Inflammatory macrophage (primary cell): ENCODE results near the gene OTUD3.
"Not testable (repeated sequence)": the region's sequence is repeated elsewhere in the genome, so short reads cannot be mapped to it uniquely, and the experiment has no call there.

Experiments used
- DNase-seq, 2 donors: peaks; one replicate each; pipeline ENCODE4 v3.0.0-alpha.2; 2020 to 2022

The OTUD3 gene

GRCh38 chr1:19920132-19920710 lies 38.0 kb downstream of the OTUD3 start:
- DNase-seq, result no peak

DNA sequence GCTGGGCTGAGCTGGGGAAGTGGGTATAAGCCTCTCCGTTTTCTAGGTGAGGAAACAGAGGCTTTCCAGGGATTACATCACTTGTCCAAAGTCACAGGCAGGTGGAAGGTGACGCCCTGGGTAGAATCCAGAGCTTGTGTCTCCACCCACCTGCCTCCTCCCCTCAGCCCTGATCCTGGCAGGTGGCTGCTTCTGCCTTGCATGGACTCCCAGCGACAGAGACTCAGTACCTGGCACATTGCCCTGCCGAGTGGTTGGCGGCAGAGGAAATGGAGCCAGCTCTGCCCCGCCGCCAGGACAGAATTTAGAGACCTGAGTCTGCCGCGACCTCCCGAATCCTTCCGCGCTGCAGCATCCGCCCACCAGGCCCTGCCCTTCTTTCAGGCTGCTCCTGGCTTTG lies 39.1 kb downstream of the OTUD3 start:
- no peak for DNase-seq

DNA sequence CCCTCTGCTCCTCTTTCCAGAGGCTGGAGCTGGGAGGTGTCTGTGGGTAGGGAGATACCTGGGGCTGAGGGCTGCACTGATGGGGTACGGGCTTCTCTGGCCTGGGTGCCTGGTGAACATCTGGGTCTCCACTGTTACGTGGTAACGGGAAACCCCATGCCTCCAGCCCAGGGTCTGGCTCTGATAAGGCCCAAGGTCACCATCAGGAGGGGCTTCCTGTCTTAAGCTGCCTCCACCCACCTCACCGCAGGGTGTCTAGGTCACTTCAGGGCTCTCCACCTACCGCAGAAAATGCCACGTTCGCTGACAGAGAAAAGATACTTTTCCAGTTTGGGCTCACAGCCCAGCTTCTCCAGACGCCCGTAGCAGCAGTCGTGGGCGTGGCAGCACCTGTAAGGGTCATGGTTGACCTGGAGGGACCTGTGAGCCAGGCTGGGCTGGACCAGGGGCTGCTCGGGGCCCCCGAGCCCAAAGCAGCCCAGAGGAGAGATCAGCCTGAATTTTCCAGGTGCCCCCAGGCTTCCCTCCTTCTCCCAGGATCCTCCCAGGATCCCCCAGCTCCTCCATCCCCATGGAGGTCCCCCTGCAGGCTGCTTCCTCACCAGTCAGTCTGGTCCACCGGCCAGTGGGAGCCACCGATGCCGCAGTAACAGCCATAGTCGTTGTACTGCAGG lies 40.0 kb downstream of the OTUD3 start:
- DNase-seq, result no peak

- DNase-seq, result no peak
These were observed 41.1 kb downstream of the OTUD3 start, which contains the start of gene PLA2G2E for GRCh38 chr1:19923137-19923952. Gene PLA2G2E, minus strand, starts transcription at chr1:19923617. Its CDS starts 58 bp downstream, at chr1:19923559.

GRCh38 chr1:19923953-19924346 lies 41.8 kb downstream of the OTUD3 start:
- DNase-seq, result no peak

GRCh38 chr1:19925342-19926070 lies 43.3 kb downstream of the OTUD3 start:
- no peak for DNase-seq

- DNase-seq, result no peak
These were observed 44.3 kb downstream of the OTUD3 start for GRCh38 chr1:19926296-19927129.

DNA sequence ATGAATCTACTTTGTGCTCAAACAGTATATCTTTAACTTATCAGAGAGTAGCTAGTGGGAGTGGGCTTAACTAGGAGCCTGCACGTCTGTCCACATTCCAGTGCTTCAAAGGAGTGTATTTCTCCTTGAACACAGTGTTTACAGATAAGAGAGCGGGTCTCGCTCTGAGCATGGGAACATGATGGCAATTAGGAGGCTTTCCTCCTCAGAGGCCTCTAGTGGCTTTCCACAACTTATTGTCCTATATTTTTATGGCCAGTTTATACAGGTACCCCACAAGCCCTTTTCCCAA lies 44.9 kb downstream of the OTUD3 start:
- DNase-seq, result not testable (repeated sequence)

DNA sequence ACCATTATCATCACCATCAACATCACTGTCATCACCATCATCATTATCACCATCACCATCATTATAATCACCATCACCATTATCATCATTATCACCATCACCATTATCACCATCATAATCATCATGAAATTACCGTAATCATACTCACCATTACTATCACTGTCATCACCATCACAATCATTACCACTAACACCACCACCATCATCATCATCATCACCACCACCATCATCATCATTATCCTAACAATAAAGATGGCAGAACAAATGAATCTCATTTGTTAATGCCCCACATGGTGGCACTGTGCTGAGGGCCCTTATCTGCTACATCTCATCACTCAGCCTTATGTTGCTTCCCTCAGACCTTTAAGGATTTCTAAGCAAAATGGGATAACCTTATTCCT lies 50.7 kb downstream of the OTUD3 start:
- DNase-seq, result no peak

DNA sequence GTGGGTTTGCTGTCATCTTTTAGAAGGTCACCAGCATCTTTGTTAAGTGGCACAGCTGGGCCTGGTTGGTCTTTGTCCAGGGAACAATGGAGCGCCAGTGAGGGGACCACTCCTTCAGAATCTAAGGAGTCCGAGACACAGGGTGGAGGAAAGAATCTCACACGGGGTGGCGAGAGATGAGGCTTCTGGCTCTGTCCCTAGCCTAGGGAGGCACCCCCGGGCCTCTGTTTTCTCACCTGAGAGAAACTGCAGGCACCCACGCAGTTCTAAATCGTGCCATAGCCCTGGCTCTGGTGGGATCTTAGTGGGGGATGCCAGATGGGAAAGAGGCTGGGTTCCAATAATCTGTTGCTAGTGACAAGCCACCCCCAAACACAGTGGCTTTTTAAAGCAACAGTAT lies 52.1 kb downstream of the OTUD3 start:
- no peak for DNase-seq

- DNase-seq, result no peak
These were observed 54.0 kb downstream of the OTUD3 start for GRCh38 chr1:19936061-19936750.

DNA sequence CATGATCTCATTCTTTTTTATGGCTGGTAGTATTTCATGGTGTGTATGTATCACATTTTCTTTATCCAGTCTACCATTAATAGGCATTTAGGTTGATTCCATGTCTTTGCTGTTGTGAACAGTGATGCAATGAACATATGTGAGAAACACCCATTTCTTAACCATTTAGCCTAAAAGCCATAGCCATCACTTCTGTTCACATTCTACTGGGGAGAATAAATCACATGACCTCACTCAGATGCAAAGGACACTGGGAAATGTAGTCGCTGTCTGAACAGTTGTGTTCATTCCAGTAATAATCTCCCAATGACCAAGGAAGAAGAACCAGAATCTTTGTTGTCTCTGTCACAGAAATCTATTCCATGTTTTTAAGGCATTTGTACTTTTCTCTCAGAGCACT lies 56.3 kb downstream of the OTUD3 start:
- DNase-seq, result no peak

DNA sequence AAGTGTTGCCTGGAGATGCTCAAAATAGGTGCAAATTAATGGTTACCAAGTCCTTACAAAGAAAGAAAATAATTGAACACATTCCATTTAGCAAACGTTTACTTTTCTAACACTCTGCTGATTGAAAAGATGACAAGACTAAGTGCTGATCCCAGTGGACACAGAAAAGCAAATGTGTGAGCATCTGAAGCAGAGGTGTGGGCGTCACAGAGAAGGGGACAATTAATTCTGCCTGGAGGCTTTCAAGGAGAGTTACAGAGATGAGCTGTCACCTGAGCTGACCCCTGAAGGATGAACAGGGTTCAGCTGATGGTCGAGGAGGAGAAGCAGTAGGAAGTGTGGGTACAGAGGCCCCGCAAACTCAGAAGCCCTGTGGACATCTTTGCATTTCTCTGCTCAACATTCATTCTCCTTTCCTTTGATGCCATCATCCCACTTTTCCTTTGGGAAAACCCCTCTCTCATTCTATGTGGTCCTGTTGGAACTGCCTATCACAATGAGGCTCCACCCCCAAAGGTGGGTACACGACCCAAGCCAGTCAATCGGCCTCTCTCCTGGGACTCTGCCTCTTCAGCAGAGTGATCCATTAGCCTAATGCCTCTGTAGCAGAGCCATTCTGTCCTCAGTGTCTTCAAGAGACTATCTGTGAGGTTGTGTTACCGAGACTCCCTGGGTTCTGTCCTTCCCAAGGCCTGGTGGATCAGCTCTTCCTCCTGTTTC lies 58.5 kb downstream of the OTUD3 start:
- no peak for DNase-seq

DNA sequence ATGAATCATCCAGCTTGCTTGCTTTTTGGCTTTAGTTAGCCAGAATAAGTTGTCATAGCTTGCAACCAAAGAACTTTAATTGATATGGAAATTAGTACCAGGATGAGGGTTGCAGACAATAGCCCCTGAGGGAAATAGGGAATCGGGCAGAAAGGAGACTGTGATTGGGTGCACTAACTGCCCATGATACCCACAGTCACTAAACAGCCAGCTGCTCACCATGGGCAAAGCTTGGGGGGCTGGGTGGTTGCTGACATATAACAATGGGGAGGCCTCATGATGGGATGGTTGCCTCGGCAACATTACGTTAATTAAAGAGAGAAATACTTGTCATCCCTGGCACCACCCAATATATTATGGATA lies 59.0 kb downstream of the OTUD3 start:
- no peak for DNase-seq

GRCh38 chr1:19942088-19942487 lies 59.9 kb downstream of the OTUD3 start:
- DNase-seq, result no peak

DNA sequence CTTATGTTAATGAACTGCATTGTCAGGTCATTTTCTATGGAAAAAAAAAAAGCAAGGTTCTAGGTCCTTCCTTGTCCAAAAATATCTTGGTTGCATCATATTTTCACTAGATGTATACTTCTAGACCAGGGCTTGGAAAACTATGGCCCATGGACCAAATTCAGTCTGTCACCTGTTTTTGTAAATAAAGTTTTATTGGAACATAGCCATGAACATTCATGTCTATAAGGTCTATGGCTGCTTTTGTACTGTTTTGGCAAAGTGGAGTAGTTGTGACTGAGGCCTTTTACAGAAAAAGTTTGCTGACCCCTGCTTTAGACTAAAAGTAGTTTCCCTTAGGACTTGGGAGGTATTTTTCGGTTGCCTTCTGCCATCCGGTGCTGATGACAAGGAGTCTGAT lies 60.5 kb downstream of the OTUD3 start:
- no peak for DNase-seq

DNA sequence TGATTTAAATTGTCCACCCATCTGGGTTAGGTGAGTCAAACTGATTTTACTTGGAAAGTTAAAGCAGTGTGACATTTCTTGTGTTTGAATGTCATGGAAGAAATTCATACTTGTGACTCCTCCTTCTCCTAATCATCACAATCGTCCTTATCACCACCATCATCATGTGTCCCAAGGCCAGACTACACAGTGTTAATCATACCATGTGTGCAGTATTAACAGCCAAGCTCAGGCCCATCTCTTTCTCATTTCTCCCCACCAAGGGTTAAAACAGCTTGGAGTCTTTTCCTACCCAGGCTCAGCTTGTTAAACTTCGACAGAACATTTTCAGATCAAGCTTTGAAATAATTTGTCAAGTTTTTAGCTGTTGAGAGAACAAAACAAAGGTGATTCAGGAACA lies 63.7 kb downstream of the OTUD3 start:
- no peak for DNase-seq

GRCh38 chr1:19946331-19946751 lies 64.1 kb downstream of the OTUD3 start:
- no peak for DNase-seq

- no peak for DNase-seq
These were observed 64.8 kb downstream of the OTUD3 start for GRCh38 chr1:19946971-19947370.

DNA sequence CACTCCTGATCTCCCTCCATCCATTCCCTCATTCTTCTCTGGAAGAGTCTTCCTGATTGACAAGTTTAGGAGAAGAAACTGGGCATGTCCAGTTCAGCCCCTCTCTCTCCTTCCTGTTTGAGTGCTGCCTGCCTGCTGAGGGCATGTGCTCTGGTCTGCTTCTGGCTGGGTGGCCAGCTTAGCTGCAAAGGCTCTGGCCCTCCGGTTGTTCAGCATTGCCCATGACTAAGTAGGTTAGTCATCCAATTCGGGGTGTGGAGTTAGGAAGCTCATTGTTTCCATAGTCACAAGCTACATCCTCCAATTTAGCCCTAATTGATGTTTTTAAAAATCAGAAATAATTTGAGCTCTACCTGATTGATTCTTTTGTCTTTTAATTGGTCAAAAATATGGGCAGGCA lies 66.8 kb downstream of the OTUD3 start:
- no peak for DNase-seq

GRCh38 chr1:19954059-19954458 lies 71.9 kb downstream of the OTUD3 start:
- DNase-seq, result no peak
